HL-60 (cell line): ENCODE results near the gene HHIPL2.
"Not testable (repeated sequence)": the region's sequence is repeated elsewhere in the genome, so short reads cannot be mapped to it uniquely, and the experiment has no call there.

Experiments used
- DNase-seq, 2 experiments: peaks; one replicate each; pipeline ENCODE4 v3.0.0-alpha.2; 2010 to 2020; ENCODE audit warnings: low read depth in 1 of 2, low spot score in 1 of 2
- H3K27ac ChIP-seq: fragments of 250-450 bp; sonication (Bioruptor Pico); replicated peaks from 2 replicates; pipeline ENCODE4 v1.5.1; 2020; ENCODE audit warnings: mild to moderate bottlenecking, moderate library complexity
- H3K27me3 ChIP-seq: fragments of 250-450 bp; sonication (Bioruptor Pico); 2 replicates; pipeline ENCODE4 v1.5.1; 2021; ENCODE audit warnings: mild to moderate bottlenecking, moderate library complexity; ENCODE audit not compliant: insufficient read depth, poor library complexity, severe bottlenecking
- H3K4me3 ChIP-seq: replicated peaks from 2 replicates; pipeline ENCODE4 v1.5.1; 2011; ENCODE audit warnings: mild to moderate bottlenecking, control low read depth, low read length; ENCODE audit not compliant: insufficient read depth

Gene HHIPL2

GRCh38 chr1:222473717-222474116 is 74.2 kb downstream of the HHIPL2 start:
- H3K27me3 ChIP-seq, H3K27ac ChIP-seq, H3K4me3 ChIP-seq, DNase-seq: not testable (repeated sequence)

GRCh38 chr1:222472776-222473540 is 74.9 kb downstream of the HHIPL2 start:
- not testable (repeated sequence) for H3K27me3 ChIP-seq, H3K27ac ChIP-seq, H3K4me3 ChIP-seq, DNase-seq
